Esophagus squamous epithelium (tissue), 5 donors: Measurements from ENCODE around the gene CDK5R2. TPM values are rescaled to one million over a fixed set of nuclear protein-coding genes. Genes with fewer than 3 reads are reported as not detected.

Experiments
- DNase-seq: peaks from one replicate; lab custom pipeline; 2025; lab: John Stamatoyannopoulos, UW
- H3K27ac ChIP-seq, 4 donors: fragments of 200-600 bp; sonication (generic); one replicate each; pipeline ENCODE4 v1.5.1; 2016 to 2019; ENCODE audit warnings: mild to moderate bottlenecking in 1 of 4
- H3K27me3 ChIP-seq, 4 donors: fragments of 200-600 bp; sonication (generic); 1 replicate in 3 of 4; 2 replicates in 1 of 4; pipeline versions ENCODE4 v1.5.1 to v1.6.0; 2017 to 2021; ENCODE audit warnings: antibody characterized with exemption in 1 of 4
- H3K36me3 ChIP-seq, 3 donors: fragments of 200-600 bp; sonication (generic); one replicate each; pipeline ENCODE4 v1.5.1; 2016 to 2019
- H3K4me1 ChIP-seq, 3 donors: fragments of 200-600 bp; sonication (generic); one replicate each; pipeline ENCODE4 v1.5.1; 2017 to 2019
- H3K4me3 ChIP-seq, 4 donors: fragments of 200-600 bp; sonication (generic); 1 replicate in 3 of 4; 2 replicates in 1 of 4; pipeline ENCODE4 v1.5.1; 2016 to 2019; ENCODE audit warnings: mild to moderate bottlenecking in 2 of 4, moderate library complexity in 1 of 4
- H3K9me3 ChIP-seq, 3 donors: fragments of 200-600 bp; sonication (generic); one replicate each; pipeline ENCODE4 v1.5.1; 2016 to 2019
- POLR2A ChIP-seq, 4 donors: fragments of 450-650 bp; IDR thresholded peaks; one replicate each; pipeline ENCODE4 v1.6.1; 2017; ENCODE audit warnings: antibody characterized with exemption in 4 of 4, mild to moderate bottlenecking in 4 of 4, moderate library complexity in 3 of 4
- WGBS, 2 donors: methylation state at CpG; one replicate each; pipeline ENCODE4 v1.1.5; 2018; 5-methylcytosine and 5-hydroxymethylcytosine counted together
- intact Hi-C: fragments of 100-400 bp; cut with DNase I; formaldehyde crosslinking; loops from one replicate; pipeline ENCODE4 v1.15.0; 2022
- total RNA-seq, 4 donors: library from RNA; depleted of rRNA; stranded (reverse); fragments of >200 nt; gene quantifications; one replicate each; pipeline ENCODE4 v1.1.0, GENCODE V29; 2016
- TF ChIP-seq, protein P1 (sequence below), 6 experiments: fragments of 450-650 bp in 4 of 6; fragments of 200-600 bp in 2 of 6; sonication (generic) in 2 of 6; IDR thresholded peaks; one replicate each; pipeline ENCODE4 v1.5.1; 2016 to 2019; ENCODE audit warnings: antibody characterized with exemption in 6 of 6, mild to moderate bottlenecking in 4 of 6, moderate library complexity in 4 of 6
- donor health status: DM: yes; HTN: yes; CAD: no.

The CDK5R2 gene
- total RNA-seq, 4 donors from 2014 or later, result not detected

DNA sequence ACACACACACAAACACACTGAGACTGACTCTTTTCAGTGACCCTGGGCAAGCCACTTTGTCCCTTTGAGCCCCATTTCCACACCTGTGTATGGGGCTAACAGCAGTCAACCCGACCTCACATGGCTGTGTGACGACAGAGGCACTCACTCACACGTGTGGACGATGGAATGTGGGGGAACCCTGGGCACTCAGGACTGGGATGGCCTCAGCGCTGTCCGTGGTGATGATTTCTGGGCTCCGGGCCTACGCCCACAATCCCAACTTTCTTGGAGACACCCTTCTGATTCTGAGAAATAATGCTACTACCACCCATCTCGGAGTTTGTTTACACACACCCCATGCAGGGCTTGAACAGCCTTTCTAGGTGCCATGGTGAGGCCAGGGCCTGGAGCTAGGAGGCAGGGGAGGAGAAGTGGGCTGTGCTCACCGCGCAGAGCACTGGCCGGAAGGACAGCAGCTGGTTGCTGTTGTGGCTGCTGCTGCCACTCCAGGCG is 32.3 kb downstream of the CDK5R2 start:
- H3K27ac ChIP-seq, result no peak overlapping the region

DNA sequence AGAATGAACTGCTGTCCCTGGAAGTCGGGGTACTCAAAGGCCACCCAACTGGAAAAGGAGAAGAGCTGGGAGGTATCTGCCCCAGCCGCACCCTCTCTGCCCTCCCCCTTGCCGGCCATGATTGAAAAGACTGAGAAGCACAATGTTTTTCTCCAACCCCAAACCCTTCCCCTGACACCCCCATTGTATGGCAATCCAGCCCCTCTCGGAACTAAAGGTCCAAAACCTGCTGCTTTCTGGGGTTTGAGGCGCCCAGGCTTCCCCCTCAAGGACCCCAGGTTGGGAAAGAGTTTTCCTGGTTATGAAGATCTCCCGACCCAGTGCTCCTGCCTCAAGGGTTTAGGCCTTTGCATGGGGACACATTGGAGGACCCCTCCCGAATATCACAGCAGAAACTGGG is 32.7 kb downstream of the CDK5R2 start:
- TF ChIP-seq, protein P1, sequence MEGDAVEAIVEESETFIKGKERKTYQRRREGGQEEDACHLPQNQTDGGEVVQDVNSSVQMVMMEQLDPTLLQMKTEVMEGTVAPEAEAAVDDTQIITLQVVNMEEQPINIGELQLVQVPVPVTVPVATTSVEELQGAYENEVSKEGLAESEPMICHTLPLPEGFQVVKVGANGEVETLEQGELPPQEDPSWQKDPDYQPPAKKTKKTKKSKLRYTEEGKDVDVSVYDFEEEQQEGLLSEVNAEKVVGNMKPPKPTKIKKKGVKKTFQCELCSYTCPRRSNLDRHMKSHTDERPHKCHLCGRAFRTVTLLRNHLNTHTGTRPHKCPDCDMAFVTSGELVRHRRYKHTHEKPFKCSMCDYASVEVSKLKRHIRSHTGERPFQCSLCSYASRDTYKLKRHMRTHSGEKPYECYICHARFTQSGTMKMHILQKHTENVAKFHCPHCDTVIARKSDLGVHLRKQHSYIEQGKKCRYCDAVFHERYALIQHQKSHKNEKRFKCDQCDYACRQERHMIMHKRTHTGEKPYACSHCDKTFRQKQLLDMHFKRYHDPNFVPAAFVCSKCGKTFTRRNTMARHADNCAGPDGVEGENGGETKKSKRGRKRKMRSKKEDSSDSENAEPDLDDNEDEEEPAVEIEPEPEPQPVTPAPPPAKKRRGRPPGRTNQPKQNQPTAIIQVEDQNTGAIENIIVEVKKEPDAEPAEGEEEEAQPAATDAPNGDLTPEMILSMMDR (IDR thresholded peaks at IDR 0.05), result no peak
- TF ChIP-seq POLR2A (IDR thresholded peaks at IDR 0.05), result no peak
- Histone ChIP-seq H3K36me3 (no peaks in the 10 kb centered on the region), H3K9me3 (no peaks in the 10 kb centered on the region), H3K4me3 (no peak overlapping the region), H3K27me3 (peaks cover 15 to 100% (median 64%) of the 10 kb centered on the region in 4 donors), H3K27ac (no peak overlapping the region), H3K4me1 (peaks cover 19 to 37% (median 21%) of the 10 kb centered on the region in 3 donors)
- WGBS, 2 donors, result 22 to 26% methylated on average over 3 of the region's 7 CpGs
- DNase-seq, result no peak
- intact Hi-C loops, result no loop called here

More for the DNA sequence above, 32.3 kb downstream of the CDK5R2 start:
- H3K4me1 ChIP-seq, result peaks cover 19 to 32% (median 21%) of the 10 kb centered on the region in 3 donors
- H3K36me3 ChIP-seq, result no peaks in the 10 kb centered on the region
- TF ChIP-seq POLR2A (IDR thresholded peaks at IDR 0.05), result no peak
- TF ChIP-seq, protein P1 (IDR thresholded peaks at IDR 0.05), result no peak
- no peak overlapping the region for H3K4me3 ChIP-seq
- no peaks in the 10 kb centered on the region for H3K9me3 ChIP-seq
- intact Hi-C loops, result no loop called here
- no peak for DNase-seq
- WGBS, 2 donors, result 10 to 24% methylated on average over 8 to 12 of the region's 13 CpGs
- peaks cover 15 to 100% (median 66%) of the 10 kb centered on the region in 4 donors for H3K27me3 ChIP-seq

DNA sequence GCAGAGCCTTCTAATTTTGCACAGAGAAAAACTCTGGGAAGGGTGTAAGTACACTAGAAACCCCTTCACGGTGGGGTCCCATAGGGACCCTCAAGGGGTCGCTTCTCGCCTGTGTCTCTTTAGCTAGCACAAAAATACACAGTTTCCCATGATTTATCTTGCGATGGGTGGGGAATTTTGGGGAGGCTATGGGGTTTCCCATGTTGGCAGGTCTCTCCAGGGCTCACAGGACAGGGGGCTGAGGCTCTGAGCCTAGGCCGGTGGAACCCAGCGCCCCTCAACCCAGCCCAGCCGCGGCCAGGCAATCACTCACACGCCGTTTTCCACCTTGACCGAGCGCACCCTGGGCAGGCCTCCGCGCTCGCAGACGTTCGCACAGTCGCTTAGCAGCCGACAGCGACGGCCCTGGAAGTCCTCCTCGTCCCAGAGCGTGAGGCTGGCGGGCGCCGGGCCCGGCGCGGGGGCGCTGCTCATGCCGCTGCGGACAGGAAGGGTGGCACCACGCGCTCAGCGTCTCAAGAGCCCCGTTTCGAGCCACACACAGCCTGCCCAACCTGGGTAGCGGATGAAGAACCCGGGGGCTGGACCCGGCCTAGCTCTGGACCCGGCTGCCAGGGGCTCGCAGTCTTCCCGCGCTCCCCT is 33.4 kb downstream of the CDK5R2 start:
- 0 to 4% methylated on average over 1 to 13 of the region's 44 CpGs for WGBS, 2 donors
- no peaks in the 10 kb centered on the region for H3K9me3 ChIP-seq
- no peak for TF ChIP-seq POLR2A (IDR thresholded peaks at IDR 0.05)
- TF ChIP-seq, protein P1 (IDR thresholded peaks at IDR 0.05), result no peak
- H3K36me3 ChIP-seq, result no peaks in the 10 kb centered on the region
- DNase-seq, result no peak
- peaks cover 19 to 43% (median 21%) of the 10 kb centered on the region in 3 donors for H3K4me1 ChIP-seq
- intact Hi-C loops, result no loop called here
- H3K27ac ChIP-seq, result no peak overlapping the region
- H3K4me3 ChIP-seq, result peak overlapping the region; percentile 24 to 66 (median 40)
- H3K27me3 ChIP-seq, result peaks cover 15 to 100% (median 64%) of the 10 kb centered on the region in 4 donors

DNA sequence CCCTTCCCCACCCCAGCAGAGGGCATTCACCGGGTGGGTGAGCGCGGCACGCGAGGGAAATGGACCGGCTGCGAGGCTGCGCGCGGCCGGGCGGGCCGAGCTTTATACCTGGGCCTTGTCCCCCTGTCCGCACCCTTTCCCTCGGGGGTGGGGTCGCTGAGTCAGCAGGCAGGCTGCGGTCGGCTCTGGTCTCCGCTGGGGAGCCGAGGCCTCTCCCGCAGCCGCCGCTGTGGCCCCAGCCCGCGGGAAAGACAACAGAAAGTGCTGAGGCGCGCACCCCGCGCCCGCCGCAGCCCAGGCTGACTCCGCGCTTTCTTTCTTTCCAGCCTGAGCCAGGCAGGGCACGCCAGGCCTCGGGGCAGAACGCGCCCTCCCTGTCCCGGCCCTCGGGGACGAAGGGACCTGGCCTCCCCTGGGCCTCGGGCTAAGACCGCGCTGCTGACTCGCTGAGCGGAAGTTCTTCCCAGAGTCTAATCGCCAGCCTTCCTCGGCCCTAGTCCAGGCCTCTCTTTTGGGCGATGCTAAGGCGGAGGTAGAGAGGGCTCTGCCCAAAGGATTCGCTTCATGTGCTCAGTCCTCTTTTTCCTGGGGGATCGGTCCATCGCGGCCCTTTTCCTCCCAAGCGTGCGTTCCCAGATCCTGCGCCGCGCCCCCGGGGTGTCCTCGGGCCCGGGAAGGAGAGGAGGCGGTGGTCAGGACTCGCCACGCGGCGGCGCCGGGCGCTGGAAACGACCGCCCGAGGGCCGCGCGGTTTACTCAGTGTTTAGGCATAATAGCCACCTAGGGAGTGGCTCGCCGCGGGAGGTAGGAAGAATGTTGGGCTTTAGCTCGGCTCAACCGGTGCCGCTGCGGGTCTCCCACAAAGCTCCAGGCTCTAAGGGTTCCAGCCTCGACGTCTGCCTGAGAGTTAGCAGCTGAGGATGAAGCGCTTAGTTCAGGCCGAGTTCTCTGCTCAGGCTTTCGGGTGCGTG is 34.2 kb downstream of the CDK5R2 start, which contains the start of gene CRYBA2:
Gene CRYBA2, minus strand, starts transcription at position 78 of the 971 bp plus-strand sequence. CDS start 246 bp downstream, outside the sequence.
- no peaks in the 10 kb centered on the region for H3K36me3 ChIP-seq
- H3K9me3 ChIP-seq, result no peaks in the 10 kb centered on the region
- H3K27me3 ChIP-seq, result peaks cover 15 to 94% (median 60%) of the 10 kb centered on the region in 4 donors
- peaks cover 19 to 51% (median 21%) of the 10 kb centered on the region in 3 donors for H3K4me1 ChIP-seq
- H3K27ac ChIP-seq, result no peak within 1 kb of the TSS
- DNase-seq, result no peak
- TF ChIP-seq, protein P1 (IDR thresholded peaks at IDR 0.05), result no peak
- TF ChIP-seq POLR2A (IDR thresholded peaks at IDR 0.05), result no peak
- H3K4me3 ChIP-seq, result peak within 1 kb of the TSS; percentile 24 to 66 (median 40)
- 8 to 9% methylated on average over 11 to 15 of the region's 88 CpGs for WGBS, 2 donors
- intact Hi-C loops, result no loop called here
